H54 (cell line): ENCODE results near the gene CADM3.

Source experiments
- DNase-seq: peaks from one replicate; pipeline ENCODE4 v3.0.0; 2011; ENCODE audit warnings: low spot score, mixed read lengths; ENCODE audit not compliant: insufficient read length
- FAIRE-seq: peaks from 3 replicates; lab custom pipeline; 2011; peaks lifted over from hg19 to GRCh38; lab: Jason Lieb, UNC
- POLR2A ChIP-seq: IDR thresholded peaks from 2 replicates; pipeline ENCODE4 v1.6.1; 2011; ENCODE audit warnings: low read depth, mild to moderate bottlenecking, low read length

The CADM3 gene, protein sequence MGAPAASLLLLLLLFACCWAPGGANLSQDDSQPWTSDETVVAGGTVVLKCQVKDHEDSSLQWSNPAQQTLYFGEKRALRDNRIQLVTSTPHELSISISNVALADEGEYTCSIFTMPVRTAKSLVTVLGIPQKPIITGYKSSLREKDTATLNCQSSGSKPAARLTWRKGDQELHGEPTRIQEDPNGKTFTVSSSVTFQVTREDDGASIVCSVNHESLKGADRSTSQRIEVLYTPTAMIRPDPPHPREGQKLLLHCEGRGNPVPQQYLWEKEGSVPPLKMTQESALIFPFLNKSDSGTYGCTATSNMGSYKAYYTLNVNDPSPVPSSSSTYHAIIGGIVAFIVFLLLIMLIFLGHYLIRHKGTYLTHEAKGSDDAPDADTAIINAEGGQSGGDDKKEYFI

DNA sequence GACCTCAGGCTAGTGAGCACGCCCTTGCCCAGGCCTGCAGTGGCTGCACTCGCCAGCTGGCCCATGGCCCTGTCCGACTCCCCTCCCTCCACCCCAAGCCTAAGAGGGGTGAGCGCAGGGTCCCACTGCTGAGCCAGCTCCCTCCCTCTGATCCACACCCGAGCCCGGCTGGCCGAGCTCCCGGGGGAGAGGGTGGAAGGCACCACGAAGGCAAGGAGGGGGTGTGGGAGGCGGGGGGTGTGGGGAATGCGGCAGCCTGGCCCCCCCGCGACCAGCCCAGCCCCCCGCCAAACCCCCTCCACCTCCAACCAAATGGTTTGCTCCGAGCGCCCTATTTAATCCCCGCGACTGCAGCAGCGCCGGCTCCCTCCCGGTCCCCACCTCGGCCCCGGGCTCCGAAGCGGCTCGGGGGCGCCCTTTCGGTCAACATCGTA, at the start of gene CADM3:
TSS of gene CADM3 (plus strand) at position 362 of the 434 bp plus-strand sequence. CDS start 151 bp downstream, outside the sequence.
- FAIRE-seq (no peak), DNase-seq (no peak)
- TF ChIP-seq POLR2A, result no peak

DNA sequence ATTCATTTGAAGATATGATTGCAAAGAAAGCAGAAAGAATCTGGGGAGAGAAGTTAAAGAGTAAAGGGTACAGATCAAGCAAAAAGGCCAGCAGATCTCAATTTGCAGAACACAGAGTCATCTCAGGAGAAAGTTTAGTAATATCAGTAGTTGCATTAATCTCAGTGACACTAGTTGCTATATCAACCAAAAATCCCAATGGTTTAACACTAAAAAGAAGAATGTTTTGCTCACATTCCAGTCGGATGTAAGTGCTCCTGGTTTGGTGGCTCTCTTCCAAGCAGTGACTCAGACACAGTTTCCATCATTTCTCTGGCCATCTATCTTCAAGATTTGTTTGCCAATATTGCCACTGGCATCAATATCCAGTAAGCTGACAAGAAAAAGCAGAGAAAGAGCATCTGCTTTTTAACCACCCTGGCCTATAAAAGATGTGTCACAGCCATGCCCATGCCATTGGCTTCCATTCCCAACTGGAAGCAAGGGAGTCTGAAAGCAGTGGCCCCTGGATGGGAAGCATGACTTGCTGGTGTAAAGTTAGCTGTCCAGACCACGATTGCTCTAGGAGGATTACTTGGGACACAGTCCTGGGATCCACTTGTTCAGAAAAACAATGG, 49.3 kb upstream of the CADM3 start:
- DNase-seq (no peak), FAIRE-seq (peak; percentile 23)

DNA sequence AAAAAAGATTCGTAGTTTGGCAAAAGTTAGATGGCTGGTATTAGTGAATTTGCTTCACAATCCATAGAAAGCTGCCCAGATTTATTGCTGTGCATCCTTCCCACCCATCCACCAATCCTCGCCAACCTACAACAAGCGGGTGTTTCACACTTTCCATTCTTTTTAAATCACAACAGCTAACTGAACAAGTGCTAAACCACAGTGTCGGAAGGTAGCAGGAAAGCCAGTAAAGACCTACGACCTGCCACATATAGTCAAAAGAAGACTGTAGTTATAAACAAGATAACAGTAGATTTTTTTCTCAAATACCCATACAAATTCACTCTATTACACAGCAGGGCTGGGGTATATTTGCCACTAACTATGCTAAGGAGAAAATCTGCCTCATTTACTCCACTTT, 47.8 kb upstream of the CADM3 start:
- no peak for FAIRE-seq
- no peak for TF ChIP-seq POLR2A
- DNase-seq, result no peak

More for the DNA sequence above, 49.3 kb upstream of the CADM3 start:
- no peak for TF ChIP-seq POLR2A

DNA sequence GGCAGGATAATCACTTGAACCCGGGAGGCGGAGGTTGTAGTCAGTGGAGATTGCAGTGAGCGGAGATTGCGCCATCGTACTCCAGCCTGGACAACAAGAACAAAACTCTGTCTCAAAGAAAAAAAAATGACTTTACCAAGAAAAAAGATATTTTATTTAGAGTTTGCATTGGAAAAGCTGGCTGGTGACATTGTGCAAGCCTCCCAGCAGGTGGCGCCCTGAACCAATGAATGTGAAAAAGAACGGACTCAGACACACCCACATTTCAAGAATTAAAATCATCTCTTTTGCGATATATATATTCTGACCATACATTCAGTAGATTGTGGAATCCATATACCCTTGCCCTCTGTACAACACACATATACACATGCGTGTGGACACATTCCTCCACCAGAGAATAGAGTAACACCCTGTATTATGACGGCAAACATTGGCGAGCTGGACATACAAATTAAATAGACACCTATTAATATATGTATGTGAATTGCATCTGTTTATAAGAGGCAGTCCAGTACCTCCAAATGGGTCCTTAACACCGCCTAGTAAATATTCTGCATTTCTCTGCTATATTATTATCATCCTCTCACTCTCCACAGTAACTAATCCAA, 39.0 kb upstream of the CADM3 start:
- FAIRE-seq, result no peak
- TF ChIP-seq POLR2A, result no peak

DNA sequence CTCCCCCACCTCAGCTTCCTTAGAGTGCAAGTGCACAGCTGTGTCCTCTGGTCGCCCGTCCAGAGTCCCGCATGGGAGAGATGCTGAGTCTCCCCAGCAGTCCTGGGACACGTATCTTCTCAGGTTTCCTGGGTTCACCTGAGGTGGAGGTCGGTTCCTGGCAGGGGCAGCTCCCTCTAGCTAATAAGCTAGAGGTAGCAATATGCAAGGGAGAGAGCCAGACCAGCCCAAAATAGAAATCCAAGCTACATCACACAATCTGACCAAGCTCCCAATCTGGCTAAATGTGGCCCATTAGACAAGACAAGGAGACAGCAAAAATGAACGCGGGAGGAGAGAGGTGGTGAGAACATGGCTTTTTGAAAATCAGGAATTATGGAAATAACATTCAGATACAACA, 30.9 kb upstream of the CADM3 start:
- no peak for TF ChIP-seq POLR2A
- FAIRE-seq (no peak), DNase-seq (no peak)

More for the DNA sequence above, 39.0 kb upstream of the CADM3 start:
- peak; percentile 15 for DNase-seq

DNA sequence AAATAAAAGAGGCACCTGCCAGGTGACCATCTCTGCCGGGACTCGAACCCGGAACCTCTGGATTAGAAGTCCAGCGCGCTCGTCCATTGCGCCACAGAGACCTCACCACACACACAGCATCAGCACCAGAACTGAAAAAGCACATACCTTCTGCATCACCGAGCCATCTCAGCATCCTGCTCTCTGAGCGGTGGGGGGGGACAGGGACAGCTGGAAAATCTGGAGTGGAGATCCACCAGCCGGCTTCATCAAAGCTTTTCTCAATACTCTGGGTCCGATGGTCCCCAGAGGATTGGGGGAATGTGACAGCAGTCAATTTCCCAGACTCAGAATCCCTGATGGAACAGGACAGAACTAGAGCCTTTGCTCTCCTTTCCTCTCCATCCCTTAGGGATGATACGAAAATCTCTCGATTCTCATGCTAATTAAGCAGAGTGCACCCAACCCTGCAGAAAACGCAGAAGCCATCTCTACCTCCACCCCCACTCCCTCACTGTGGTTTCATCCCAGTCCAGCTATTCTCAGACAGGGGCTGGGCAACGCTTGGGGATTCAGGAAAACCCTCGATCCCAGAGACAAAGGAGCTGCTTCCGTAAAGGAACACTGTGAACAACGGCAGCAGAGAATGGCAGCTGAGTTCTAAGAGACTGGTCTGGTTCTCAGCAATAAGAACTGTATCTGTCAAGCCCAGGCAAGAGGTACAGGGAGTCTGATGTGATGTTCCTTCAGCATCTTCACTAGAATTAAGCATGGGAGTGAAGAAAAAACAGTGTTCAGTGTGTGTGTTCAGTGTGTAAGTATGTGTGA, 29.6 kb upstream of the CADM3 start:
- no peak for TF ChIP-seq POLR2A
- DNase-seq (peak; percentile 49), FAIRE-seq (no peak)

DNA sequence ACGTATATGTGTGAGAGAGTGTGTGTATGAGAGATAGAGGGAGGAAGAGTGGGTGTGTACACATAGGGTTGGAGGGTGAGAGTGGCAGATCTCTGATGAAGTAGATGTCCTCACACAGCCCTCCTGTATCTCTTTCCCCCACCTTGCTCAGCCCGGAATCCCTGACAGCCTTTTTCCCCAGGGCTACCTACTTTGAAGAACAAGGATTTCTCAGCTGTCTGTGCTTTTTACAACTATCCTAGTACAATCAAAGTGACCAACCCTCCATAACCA, 29.1 kb upstream of the CADM3 start:
- FAIRE-seq (no peak), DNase-seq (no peak)
- no peak for TF ChIP-seq POLR2A

DNA sequence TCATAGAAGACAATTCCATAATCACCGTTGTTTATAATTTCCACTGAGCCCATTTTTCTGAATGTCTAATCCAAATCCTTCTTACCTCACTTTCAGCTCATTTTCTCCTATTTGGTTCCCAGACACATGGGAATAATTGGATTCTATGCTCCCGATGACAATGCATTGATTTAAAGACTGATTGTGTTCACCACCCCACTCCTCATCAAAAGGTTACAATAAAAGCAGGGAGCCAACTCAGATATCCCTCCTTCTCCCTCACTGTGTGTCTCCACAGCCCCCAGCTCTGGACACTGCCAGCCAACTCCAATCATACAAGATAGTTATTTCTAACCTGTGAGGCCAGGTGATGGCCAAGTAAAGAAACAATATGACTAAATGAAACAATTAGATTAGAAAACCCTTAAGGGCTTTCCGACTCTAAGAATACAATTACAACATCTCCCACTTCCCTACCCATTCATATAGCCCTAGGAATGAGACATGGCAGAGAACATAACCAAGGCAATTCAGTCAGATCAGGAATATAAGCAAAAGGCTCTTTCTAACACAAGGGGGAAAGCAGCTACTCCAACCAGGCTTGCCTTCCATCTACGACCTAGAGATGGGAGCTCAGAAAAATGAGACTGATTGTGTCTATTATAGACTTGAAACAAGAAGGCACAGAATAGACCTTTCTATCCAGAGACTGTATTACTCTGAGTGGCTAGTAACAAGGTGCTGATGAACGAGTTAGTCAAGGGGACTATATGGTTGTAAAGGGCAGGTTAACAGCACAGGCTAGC, 28.5 kb upstream of the CADM3 start:
- FAIRE-seq, result no peak

DNA sequence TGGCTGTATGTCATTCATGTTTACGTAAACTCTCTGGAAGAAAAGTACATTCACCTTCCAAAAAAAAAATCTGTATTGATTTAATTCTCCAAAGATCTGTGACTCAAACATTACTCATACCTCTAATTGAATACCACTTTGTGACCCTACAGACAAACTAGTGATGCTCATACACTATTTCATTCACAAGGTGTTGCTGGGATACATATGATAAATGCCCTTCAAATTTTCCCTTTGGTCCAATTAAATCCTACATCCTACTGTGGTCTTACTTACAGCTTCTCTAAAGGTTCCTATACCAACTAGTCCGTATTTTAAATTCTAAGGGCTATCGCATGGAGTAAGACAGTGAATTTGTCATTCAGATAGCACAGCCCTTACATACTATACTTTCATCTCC, 26.8 kb upstream of the CADM3 start:
- FAIRE-seq, result no peak
- no peak for DNase-seq
- no peak for TF ChIP-seq POLR2A

More for the DNA sequence above, 28.5 kb upstream of the CADM3 start:
- DNase-seq, result no peak
- no peak for TF ChIP-seq POLR2A

DNA sequence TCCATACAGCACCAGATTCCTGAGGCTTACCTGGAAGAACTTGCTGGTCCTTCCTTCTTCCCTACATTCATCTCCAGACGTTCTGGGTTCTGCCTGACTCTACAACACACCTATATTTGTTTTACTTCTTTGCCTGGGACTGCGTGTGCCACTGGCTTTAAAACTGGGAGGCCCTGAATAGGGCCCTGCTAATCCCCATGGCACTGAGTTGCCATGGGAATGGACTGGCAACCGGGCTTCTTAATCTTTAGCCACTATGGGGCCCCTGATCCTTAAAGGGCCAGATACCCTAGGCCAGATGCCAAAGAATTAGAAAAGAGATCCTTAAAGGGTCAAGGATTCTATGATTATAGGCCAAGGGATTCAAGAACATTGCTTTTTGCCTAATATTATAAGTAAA, 24.4 kb upstream of the CADM3 start:
- TF ChIP-seq POLR2A, result no peak
- FAIRE-seq, result no peak
- no peak for DNase-seq

DNA sequence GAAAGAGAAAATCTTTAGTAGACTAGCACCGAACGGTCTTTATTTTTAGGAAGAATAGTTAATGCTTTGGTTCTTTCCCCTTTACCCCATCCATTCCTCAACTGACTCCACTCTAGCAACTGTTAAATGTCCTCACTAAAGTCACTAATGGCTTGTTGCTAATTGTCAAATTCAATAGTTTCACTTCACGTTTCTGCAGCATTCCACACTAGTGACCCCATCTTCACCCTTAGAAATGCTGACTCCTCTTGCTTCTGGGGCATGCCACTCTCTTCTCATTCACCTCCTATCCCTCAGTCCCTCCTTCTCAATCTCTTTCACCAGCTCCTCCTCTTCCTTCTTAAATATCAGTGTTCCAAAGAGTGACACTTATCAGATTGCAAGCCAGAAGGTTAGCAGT, 19.4 kb upstream of the CADM3 start:
- FAIRE-seq, result no peak
- DNase-seq, result no peak
- no peak for TF ChIP-seq POLR2A

DNA sequence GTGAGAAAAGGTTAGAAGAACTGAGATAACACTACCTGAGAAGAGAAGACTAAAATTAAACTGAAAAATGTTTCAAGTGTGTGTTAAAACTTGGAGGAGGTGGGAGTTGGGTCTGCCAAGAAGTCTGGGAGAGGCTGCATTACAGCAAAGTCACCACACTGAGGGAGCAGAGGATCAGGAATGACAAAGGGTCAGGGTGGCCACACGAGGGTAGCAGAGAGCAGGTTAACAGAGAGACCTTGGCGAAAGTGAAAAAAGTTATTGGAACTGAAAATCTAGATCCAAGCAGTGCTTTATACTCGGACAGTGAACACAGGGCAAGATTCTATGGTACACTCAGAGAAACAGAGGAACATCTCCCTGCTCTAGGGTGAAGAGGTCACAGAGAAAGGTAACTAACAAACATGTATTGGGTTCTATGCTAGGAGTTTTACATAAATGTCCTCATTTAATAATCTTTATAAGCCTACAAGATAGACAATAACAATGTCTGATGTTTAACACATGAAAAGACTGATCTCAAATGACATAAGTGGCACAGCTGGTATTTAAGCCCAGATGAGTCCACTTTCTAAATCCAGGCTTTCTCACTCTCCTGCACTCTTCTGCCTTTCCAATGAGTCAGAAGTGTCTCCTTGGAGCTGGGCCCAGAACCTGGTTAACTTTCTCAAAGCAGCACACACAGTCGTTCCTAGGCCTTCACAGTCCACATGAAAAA, 10.3 kb upstream of the CADM3 start:
- DNase-seq, result peak; percentile 40
- TF ChIP-seq POLR2A, result no peak
- peak; percentile 95 for FAIRE-seq

DNA sequence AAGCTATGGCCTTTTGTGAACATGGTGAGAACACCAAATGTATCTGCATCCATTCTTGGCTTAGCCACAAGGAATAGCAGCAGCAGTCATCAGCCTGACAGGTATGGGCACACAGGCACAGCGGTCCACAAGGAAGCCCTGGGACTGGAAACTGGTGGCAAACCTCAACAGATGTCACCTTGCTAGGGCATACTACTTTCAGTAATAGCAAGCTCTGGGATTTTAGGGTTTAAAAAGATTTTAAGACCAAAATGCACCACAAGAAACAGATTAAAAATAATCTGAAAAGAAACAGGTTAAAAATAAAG, 9.7 kb upstream of the CADM3 start:
- no peak for FAIRE-seq
- DNase-seq, result no peak
- no peak for TF ChIP-seq POLR2A
